GM21737 (cell line): ENCODE data around the gene RYR3.

ENCODE experiments used
- ATAC-seq: cut with Tn5 transposase; IDR thresholded peaks from one replicate; pipeline ENCODE4 v1.9.1; 2021; ENCODE audit warnings: mild to moderate bottlenecking, moderate library complexity; ENCODE audit not compliant: unreplicated experiment

RYR3 gene

GRCh38 chr15:33378866-33379480 lies 68.2 kb downstream of the RYR3 start:
- no peak for ATAC-seq

GRCh38 chr15:33380406-33380805 lies 69.6 kb downstream of the RYR3 start:
- ATAC-seq: no peak

DNA sequence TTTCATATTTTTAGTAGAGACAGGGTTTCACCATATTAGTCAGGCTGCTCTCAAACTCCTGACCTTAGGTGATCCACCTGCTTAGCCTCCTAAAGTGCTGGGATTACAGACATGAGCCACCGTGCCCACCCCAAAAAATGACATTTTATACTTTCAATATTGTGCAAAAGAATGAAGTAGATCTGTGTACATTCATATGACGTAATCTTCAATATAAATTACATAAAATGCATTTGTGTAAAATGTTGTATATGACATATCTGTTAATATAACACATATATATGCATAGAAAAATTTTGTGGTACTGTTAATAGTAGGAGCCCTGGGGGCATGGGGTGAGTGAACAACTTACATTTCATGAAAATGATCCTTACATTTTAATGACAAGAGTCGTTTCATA lies 71.7 kb downstream of the RYR3 start:
- no peak for ATAC-seq

- no peak for ATAC-seq
Observed at GRCh38 chr15:33384307-33384706, 73.5 kb downstream of the RYR3 start.

- ATAC-seq: no peak
Observed at GRCh38 chr15:33392453-33392852, 81.7 kb downstream of the RYR3 start.

DNA sequence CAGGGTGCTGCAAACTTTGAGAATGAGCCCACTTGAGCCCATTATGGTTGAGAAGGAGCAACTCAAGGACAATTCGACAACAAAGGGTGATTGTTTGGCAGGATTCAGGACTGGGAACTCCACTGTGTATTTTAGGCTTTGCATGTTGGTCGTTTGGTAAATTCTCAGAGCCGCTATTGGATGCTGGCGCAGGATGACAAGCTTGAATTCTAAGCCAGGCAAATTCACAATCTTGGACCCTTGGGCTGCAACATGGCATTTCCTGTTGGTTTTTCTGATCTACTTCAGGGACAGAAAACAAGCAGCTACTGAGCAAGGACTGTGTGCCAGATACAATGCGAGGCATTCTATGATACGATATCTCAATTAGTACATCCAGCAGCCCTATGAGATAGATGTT lies 82.8 kb downstream of the RYR3 start:
- ATAC-seq: no peak

GRCh38 chr15:33395321-33395720 lies 84.6 kb downstream of the RYR3 start:
- ATAC-seq: no peak

- no peak for ATAC-seq
Observed at GRCh38 chr15:33395846-33396245, 85.1 kb downstream of the RYR3 start.

DNA sequence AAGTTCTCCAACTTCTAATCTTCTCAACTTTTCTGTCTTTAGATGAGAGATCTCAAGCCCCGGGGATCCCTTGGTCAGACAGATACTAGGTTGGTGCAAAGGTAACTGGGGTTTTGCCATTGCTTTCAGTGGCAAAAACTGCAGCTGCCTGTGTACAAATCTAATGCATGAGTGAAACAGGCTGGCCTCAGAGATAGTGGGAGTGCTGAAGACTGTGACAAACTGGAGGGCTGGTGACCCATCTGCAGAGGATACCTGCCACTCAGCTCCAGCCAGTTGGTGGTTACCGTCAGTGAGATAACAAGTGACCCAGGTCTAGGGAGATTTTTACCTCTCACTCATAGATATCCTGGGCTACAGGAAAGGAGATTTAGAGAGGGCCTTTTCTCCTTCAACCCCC lies 85.7 kb downstream of the RYR3 start:
- ATAC-seq: no peak

GRCh38 chr15:33398555-33398954 lies 87.8 kb downstream of the RYR3 start:
- ATAC-seq: no peak

DNA sequence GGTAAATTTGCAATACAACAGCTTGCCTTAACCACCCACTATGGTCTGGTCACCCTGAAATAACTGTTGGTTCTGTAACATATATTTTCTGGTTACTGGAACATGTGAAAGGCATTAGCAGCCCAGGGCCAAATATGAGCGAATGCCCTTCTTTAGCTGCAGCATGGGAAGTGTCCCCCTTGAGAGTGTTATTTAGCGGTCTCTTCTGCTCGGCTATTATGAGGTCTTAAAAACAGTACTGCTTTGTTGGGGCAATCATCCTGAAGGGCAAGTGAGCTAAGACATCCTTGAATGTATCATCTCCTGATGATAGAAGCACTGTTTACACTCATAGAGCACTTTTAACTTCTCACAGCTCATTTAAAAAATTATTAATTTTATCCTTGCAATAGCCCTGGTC lies 90.2 kb downstream of the RYR3 start:
- ATAC-seq: no peak

DNA sequence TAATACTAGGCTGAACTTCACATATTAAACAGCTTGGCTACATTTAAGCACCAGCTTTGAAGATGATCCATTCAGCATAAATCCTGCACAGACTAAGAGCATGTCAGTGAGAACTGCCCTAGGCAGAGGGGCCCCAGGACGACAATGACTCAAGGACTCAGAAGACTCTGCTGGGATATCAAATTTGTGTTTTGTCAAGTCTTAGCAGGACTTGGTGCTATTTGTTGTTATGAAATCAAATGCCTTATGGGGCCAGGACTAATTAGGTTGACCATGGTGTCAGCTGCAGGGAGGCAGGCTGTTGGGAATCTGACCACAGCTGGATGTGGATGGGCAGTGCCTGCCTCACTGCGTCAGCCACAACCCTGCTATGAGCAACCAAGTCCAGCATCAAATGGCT lies 91.8 kb downstream of the RYR3 start:
- ATAC-seq: no peak

- no peak for ATAC-seq
Observed at GRCh38 chr15:33405096-33405495, 94.3 kb downstream of the RYR3 start.

DNA sequence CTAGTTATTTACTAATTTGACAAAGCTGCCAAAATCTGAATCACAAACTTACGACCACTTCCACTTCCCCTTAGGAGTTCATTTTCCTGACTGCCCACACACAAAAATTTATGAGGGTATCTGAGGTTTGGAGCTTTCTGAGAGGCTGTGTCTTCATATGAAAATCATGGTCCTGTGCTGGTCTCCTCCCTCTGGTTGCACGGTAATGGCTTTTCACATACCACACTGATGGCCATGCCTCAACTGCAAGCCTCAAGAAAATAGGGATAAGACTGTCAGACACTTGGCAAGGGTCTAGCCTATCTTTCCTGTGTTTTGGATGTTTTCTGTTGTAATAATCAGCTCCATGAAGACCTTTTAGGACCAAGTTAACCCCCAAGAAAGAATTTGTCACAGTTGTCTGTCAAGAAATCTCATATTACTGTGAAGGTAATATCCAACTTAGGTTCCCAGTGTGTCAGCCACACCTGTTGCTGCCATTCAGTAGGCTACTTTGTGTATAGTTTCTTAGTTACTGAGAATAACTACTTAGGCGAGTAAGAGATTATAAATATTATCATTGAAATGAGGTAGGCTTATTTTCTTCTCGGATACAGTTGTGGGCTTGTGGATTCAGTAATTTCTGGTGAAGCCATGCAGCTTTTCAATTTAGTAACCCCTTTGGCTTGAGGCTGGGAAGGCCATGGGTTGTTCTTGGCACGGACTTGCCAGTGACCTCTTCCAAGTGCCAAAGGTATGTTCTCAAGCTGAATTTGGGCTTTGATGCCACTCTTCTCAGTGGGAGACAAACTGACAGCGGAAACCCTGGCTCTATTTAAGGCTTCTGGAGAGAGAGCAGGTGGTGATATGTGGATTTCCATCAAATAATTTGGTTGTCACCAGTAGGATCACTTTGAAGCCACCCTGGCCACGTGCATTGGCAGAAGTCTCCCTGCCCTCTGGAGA lies 101.1 kb downstream of the RYR3 start:
- no peak for ATAC-seq

DNA sequence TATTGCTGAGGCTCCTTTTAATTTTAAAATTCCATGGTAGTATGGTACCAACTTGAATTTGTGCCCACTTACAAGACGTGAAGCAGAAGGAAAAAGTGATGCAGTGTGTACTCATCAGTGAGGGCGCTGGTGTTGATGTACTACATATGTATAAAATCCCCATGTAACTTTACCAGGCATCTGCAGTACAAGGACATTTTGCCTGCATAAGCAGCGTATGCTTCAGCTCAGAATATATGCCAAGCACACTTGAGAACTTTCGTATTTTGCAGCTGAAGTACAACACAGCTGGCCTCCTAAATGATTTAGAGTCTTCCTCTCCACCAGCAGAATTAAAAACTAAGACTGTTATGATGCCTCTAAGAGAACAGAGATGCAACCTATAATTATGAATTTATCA lies 108.9 kb downstream of the RYR3 start:
- no peak for ATAC-seq

- no peak for ATAC-seq
Observed at GRCh38 chr15:33424025-33424424, 113.3 kb downstream of the RYR3 start.

GRCh38 chr15:33425142-33425541 lies 114.4 kb downstream of the RYR3 start:
- ATAC-seq: no peak

DNA sequence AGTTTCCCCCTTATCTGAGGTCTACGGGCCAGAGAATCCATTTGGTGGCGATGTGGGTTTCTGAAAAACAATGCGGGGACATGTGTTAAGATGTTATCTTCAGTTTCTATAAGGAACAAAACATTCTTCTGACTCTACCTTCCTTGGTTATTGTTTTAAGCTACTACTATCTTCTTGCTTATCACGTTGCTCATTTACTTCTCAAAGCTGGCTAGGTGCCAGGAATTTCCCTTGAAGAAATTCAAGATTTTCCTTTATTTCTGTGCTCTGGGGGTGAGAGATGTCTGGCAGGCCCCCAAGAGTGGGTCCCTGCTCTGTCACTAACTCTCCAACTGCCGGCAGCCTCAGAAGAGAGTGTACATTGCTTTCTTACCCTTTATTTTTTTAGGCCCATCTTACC lies 119.8 kb downstream of the RYR3 start:
- no peak for ATAC-seq

DNA sequence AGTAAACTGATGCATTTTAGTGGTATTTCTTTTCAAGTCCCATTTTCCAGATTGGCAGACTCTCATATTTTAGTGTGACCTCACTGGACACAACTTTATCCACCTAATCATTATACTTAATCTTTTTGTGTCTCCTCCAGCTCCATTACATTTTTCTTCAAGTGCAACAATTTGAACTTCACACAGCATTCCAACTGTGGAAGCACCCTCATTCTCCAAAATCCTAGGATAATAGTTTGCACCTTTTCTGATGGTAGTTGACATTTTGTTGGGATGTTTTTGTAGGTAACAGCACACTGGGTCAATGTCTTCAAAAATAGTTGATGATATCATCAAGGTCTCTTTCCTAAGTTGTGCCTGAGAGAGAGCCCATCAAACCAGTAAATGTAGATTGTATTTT lies 123.1 kb downstream of the RYR3 start:
- ATAC-seq: no peak

GRCh38 chr15:33438396-33438795 lies 127.6 kb downstream of the RYR3 start:
- no peak for ATAC-seq

DNA sequence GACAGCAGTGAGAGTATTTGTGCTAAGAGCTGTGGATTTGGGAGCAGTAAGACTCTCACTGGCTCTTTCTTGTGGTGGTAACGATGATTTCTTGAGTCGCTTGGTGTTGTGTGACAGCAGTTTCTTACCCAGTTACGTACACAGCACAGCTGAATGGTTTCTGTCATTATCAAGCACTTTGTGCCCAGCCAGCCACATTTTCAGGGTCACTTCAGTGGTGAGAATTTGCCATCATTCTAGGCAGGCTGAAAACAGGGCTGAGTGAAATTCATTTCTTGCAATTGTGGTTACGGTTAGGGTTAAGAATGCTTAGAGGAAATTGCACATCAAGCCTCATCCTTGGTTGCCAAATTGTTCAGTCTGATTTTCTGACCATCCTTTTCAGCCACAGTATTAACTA lies 130.1 kb downstream of the RYR3 start:
- no peak for ATAC-seq

- no peak for ATAC-seq
Observed at GRCh38 chr15:33442449-33442848, 131.7 kb downstream of the RYR3 start.
